Fibroblast of gingiva (primary cell): ENCODE measurements around the gene CEP128.

Experiments
- DNase-seq: peaks from one replicate; pipeline ENCODE4 v3.0.0-alpha.2; 2011; ENCODE audit warnings: low read depth

The CEP128 gene

GRCh38 chr14:80771201-80771600 lies 170.3 kb downstream of the CEP128 start:
- no peak for DNase-seq

GRCh38 chr14:80770114-80770908 lies 171.2 kb downstream of the CEP128 start:
- DNase-seq: peak; percentile 26

GRCh38 chr14:80768646-80769045 lies 172.9 kb downstream of the CEP128 start:
- DNase-seq: peak; percentile 68

GRCh38 chr14:80764921-80765507 lies 176.5 kb downstream of the CEP128 start:
- DNase-seq: no peak

GRCh38 chr14:80764496-80764895 lies 177.0 kb downstream of the CEP128 start:
- no peak for DNase-seq

GRCh38 chr14:80762641-80763228 lies 178.8 kb downstream of the CEP128 start:
- DNase-seq: no peak

GRCh38 chr14:80754696-80755095 lies 186.8 kb downstream of the CEP128 start:
- no peak for DNase-seq

GRCh38 chr14:80751285-80751684 lies 190.3 kb downstream of the CEP128 start:
- DNase-seq: no peak

- no peak for DNase-seq
These were observed 215.3 kb downstream of the CEP128 start for GRCh38 chr14:80726211-80726610.

- DNase-seq: no peak
These were observed 222.6 kb downstream of the CEP128 start for GRCh38 chr14:80718940-80719339.

GRCh38 chr14:80714474-80714873 lies 227.1 kb downstream of the CEP128 start:
- DNase-seq: no peak

DNA sequence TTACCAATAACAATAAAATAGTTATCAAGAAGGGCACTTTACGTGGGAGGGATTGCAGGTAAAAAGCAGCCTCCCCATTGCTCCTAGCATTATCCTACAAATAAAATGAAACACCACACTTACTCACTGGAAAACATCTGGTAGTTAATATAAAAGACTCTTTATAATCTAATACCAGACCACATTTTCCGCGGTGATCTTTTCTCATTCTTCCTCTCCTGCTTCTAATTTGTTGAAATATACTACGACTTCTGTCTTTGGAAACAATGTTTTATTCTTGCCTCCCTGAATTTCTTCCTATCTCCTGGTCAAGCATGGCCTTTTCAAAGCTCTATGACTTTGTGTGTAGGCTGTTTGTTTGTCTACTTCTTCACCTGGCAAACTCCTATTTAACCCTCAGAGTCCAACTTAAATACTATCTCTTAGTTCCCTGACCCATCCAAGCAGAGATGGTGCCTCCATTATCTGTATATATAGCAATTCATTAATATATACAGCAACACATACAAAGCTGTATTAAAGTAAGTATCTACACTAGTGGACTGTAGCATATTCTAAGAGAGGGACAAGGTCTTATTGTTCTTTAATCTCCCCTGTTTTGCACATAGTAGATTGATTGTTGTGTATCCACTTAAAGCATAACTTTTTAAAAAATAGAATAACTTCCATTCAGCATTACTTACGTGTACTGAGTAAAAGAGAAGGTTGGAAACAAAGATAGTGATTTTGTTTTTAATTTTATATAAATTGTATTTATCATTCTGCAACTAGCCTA lies 228.3 kb downstream of the CEP128 start:
- no peak for DNase-seq

DNA sequence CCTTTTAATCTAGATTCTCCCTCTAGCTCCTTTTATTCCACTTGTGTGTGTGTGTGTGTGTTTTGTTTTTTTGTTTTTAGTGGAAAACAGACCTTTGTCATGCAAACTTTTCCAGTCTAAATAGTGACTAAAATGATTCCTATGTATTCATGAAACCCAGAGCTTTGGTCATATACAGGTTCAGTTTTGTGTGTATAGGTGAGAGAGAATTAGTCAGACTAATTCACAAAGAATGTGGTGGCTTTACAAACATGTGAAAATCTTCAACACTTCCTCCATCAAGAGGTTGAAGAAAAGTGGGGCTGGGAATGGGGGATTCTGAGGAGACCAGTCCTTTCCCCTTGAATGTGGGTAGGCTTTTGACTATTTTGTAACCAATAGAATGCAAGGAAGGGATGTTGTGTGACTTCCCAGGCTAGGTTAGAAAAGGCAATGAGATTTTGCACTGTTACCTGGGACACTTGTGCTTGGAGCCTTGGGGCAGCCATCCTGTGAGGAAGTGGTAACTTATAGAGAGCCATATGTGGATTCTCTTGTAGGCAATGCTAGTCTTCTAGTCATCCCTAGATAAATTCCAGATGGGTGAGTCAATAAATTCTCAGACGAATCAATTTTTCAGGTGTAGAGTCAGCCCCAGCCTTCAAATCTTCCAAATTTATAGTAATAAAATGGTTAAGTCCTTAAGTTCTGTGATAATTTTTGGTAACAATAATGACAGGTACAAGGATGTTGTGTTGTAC lies 236.1 kb downstream of the CEP128 start:
- DNase-seq: no peak

DNA sequence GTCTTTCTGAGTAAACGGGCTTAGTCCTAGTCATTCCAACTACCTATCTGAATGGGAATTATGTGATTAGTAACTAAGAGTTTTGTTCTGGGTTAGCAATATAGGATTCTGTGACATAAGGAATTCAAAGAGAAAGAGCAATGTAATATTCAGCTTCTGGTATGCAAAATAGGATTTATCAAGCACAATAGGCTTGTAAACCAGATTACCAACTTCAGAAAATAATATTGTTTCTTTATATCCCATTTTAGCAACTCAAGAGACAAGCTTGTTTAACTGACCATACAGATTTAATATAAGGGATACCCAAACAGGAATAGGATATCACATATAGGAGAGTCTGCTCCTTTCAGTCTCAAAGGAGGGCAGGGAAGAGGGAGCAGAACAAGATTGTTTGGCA lies 240.9 kb downstream of the CEP128 start:
- DNase-seq: no peak

DNA sequence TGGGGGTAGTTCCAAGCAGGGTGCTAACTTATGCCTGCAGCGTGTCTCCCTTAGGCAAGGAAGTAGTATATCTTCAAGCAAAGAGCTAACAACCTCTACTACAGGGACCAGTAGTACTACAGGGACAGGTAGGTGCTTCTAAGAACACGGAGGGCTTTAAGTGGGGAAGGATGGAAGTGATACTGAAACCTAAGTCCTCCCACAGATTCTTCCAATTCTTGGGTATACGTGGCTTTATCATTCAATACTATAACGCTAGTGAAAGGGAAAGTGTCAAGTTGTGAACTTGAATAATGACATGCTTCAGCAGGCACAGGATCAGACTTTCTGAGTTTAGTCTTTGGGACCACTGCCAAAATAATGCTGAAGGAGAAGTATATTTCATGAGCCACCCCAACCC lies 241.7 kb downstream of the CEP128 start:
- no peak for DNase-seq

DNA sequence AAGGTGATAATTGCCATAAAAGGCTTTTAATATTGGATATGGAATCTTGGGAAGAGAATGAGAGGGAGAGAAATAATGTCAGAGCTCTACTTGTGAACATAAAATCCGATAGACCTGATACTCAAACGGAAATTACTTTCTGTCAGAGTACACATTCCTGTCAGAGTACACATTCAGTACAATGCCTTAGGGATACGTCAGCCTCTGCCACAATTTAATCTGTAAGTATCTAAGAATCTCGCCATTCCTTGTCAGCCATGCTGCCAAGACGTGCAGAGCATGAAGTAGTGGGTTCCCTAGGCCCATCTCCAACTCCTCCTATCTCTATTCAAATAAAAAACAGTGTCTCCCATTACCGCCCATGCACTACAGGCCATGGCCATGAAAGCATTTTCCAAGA lies 242.6 kb downstream of the CEP128 start:
- DNase-seq: no peak

GRCh38 chr14:80695869-80696268 lies 245.7 kb downstream of the CEP128 start:
- no peak for DNase-seq

DNA sequence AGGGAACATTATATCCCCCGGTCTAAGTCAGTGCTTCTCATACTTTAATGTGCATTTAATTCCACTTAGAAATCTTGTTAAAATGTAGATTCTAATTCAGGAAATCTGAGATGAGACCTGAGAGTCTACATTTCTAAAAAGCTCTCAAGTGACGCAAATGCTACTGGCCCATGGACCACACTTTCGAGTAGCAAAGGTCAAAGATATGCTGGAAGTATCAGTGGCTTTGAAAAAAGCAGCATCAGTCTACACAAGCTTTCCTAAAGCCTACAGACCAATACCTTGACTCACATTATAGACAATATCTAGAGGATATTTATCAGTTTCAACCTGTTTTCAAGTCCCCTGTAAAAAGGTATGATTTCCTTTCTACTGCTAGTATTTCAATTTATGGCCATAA lies 248.6 kb downstream of the CEP128 start:
- DNase-seq: no peak

DNA sequence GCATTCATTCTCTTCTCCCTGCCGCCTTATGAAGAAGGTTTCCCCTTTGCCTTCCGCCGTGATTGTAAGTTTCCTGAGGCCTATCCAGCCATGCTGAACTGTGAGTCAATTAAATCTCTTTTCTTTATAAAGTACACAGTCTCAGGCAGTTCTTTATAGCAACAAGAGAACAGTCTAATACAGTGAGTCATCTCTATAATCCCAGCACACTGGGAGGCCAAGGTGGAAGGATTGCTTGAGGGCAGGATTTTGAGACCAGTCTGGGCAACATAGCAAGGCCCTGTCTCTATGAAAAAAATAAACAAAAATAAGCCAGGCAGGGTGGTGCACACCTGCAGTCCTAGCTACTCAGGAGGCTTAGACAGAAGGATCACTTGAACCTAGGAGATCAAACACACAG lies 259.9 kb downstream of the CEP128 start:
- no peak for DNase-seq

DNA sequence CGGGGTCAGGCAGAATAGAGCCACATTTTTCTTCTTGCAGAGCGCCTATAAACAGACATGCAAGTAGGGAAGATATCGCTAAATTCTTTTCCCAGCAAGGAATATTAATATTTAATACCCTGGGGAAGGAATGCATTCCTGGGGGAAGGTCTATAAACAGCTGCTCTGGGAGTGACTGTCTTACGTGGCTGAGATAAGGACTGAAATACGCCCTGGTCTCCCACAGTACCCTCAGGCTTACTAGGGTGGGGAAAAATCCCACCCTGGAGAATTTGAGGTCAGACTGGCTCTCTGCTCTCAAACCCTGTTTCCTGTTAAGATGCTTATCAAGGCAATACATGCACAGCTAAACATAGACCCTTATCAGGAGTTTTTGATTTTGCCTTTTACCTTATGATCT lies 262.3 kb downstream of the CEP128 start:
- no peak for DNase-seq

- DNase-seq: no peak
These were observed 263.1 kb downstream of the CEP128 start for GRCh38 chr14:80678436-80678835.

- peak; percentile 3 for DNase-seq
These were observed 272.1 kb downstream of the CEP128 start for GRCh38 chr14:80669426-80669825.
